GM18907 (cell line): ENCODE results near the gene RASA3.

Experiments used
- ATAC-seq: cut with Tn5 transposase; IDR thresholded peaks from one replicate; pipeline ENCODE4 v1.9.1; 2021; ENCODE audit warnings: mild to moderate bottlenecking, moderate library complexity; ENCODE audit not compliant: unreplicated experiment

Gene RASA3

GRCh38 chr13:114043421-114044053 lies 88.9 kb downstream of the RASA3 start:
- ATAC-seq: no peak

DNA sequence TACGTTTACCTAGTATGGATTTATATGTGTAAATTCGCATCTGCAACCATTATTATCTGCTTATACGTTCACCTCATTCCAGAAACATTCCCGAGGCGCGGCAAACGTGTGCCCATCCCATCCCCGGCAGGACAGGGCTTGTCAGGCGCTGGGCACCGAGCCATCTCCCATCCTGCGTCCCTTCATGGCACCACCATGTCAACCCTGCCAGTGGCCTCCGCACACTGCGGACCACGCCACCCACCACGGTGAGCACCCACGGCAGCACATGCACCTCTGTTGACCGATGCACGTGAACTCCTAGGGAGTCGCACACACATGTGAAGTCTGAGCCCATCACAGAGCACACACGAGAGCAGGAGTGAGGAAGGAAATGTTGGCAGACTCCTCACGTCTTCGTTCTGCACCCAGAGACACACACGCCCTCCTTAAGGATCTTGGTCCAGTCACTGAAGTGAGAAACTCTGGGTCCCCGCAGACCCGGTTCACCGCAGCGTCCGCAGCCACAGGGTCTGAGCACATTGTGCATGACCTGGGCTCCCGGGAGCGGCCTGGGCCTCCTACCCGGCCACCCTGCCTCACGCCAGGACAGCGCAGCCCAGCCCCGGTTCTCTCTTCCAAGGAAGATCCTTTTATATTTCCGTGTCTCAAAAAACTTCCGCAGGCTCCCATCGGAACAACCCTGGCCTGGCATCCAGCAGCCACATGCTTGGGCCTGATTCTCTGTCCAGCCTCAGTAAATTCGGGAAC lies 90.2 kb downstream of the RASA3 start:
- no peak for ATAC-seq

DNA sequence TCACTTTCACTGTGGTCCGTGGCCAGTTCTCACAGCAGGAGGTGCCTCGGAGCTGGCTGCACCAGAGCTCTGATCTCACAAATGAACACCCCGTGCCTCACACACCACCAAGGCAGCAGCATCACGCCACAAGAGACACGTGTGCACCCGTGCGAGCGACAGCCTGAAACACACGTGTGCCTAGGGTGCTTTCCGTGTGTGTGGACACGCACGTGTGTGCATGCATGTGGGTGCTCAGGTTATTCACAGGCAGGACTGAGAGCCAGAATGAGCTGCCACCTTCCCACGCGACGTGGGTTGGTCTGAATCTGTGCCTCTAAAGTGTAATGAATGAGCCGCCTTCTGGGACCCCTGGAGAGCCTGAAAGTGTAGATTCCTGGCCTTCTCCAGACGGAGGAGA lies 90.9 kb downstream of the RASA3 start:
- no peak for ATAC-seq

- ATAC-seq: no peak
Measured at GRCh38 chr13:114039471-114040141, 92.8 kb downstream of the RASA3 start.

DNA sequence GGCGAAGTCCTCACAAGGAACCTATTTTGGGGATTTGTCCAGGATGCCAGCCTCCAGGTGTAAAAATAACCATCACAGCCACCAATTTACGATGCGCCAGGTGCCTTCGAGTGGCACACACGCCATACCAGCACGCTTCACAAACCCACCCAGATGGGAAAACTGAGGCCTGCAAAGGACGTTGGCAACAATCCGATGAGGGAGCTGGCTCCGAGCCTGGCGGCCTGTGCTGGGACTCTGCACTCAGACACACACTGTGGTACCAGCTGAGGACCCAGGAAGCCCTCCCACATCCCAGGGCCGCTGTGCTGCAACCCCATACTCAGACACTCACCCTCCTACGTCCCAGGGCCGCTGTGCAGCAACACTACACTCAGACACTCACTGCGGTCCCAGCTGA lies 93.5 kb downstream of the RASA3 start:
- no peak for ATAC-seq

GRCh38 chr13:114038211-114038613 lies 94.2 kb downstream of the RASA3 start:
- no peak for ATAC-seq

GRCh38 chr13:114037674-114038073 lies 94.7 kb downstream of the RASA3 start:
- ATAC-seq: no peak

DNA sequence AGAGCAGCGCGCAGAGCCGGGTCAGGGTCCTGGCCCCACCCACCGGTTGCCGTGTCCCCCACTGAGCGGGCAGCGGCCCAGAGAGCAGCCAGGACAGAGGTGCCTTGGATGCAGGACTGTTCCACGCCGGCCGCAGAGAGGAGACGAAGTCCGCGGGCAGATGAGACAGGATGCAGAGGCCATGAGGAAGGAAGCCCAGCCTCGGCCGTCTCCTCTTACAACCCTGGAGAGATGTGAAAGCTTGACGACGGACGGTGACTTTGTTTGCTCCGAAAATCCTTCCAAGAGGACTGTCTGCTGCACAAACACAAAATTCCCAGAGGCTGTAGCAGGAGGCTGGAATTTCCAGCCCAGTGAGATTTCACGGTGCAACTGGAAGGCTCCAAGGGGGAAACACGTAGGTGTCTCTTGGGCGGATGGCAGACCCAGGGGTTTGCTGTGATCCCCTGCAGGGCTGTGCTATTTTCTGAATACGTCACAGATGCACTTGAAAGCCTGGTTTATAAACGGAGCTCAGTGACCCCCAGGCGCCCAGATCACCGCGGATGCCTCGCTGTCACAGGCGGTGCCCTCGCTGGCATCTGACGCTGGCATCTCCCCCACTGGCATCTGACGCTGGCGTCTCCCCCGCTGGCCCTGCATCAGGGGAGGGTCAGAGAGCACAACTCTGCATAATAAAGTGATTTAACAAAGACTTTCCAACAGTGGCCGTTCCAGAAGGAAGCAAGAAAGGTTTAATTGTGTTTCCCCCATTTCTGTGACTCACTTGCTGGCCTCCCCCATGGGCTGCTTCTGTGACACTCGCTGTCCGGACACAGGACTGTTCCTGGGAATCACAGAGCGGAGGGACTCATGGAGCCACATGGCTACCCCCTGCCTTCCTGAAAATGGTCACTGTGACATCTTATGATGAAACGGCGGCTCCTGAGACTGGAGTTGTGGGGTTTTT lies 96.6 kb downstream of the RASA3 start:
- ATAC-seq: no peak

GRCh38 chr13:114035186-114035582 lies 97.2 kb downstream of the RASA3 start:
- ATAC-seq: no peak

GRCh38 chr13:114034481-114034891 lies 97.9 kb downstream of the RASA3 start:
- no peak for ATAC-seq

- no peak for ATAC-seq
Measured at GRCh38 chr13:114033541-114034315, 98.7 kb downstream of the RASA3 start.

DNA sequence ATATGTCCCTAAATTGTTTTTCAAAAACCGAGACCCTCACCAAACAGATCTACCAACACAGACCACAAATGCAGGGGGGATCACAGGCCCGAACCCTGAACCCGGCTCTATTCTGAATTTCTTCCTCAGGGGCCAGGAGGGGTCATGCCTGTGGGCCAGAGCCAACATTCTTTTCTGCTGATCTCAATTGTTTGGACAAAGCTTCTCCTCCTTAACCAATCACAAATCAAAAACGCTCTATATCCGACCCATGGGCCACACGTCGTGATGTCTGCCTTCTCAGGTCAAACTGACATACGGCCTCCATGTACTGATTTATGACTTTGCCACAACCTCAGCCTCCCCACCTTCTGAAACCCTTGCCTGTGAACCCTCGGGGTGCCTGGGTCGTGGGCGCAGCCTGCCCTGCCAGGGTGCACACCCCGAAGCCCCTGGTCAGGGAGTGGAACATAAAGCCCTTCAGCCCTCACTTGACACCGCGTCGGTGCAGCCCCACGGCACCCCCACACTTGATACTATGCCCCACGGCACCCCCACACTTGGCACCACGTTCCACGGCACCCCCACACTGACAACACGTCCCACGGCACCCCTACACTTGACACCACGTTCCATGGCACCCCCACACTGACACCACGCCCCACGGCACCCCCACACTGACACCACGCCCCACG lies 100.2 kb downstream of the RASA3 start:
- ATAC-seq: no peak

- ATAC-seq: no peak
Measured at GRCh38 chr13:114031631-114032030, 100.8 kb downstream of the RASA3 start.

- ATAC-seq: no peak
Measured at GRCh38 chr13:114030666-114031610, 101.5 kb downstream of the RASA3 start.

DNA sequence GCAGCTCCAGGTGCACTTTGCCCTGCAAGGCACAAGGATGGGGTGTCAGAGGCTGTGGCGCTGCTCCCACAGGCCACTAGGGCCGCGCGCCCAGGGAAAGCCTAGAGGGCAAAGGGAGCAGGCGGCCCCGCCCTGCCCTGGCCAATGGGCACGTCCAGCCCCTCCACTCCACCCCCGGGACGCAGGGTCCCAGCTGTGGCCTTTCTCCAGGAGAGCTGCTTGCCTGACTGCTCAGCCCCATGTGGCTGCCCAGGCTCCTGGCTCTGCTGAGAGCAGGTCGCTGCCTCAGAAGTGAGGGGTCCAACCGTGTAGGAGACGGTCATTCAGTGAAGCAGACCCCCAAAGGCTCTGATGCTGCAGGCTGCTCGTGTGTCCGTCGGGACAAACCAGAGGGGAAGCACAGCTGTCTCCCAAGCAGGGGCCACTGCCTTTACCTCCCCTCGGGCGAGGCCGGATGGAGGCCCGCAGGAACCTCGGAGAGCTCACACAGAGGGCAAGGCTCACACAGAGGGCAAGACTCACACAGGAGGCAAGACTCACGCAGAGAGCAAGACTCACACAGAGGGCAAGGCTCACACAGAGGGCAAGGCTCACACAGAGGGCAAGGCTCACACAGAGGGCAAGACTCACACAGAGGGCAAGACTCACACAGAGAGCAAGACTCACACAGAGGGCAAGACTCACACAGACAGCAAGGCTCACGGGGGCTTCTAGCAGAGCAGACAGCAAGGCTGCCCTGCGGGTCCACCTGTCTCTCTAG lies 102.4 kb downstream of the RASA3 start:
- no peak for ATAC-seq

- ATAC-seq: no peak
Measured at GRCh38 chr13:114027826-114028225, 104.6 kb downstream of the RASA3 start.

DNA sequence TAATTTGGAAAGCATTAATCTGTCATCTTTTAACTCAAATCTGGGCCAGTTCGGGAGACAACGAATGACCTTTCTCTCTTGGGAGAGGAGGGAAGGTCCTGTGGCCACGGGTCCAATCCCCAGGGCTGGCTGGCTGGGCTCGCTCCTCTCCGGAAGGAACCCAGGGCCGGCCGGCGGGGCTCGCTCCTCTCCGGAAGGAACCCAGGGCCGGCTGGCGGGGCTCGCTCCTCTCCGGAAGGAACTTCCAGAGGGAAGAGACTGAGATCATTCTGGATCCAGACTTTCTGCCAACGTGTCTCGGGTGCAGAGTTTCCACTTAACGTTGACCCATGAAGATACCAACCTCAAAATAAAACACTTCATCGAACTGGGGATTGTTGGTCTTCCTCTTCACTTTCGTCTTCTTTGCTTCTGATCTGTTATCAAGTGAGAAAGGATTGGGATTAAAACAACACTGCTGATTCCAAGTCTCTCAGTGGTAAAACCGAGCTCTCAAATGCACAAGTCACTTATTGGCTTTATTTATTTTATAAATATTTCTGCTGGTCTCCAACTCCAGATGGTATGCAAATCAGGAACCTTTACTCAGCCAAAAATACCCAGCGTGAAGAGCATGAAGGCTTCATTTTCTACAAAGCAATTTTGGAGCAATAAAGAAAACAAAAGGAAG lies 105.2 kb downstream of the RASA3 start:
- no peak for ATAC-seq
